ENCODE results near the gene ANKRD13A. TPM values are rescaled to one million over a fixed set of nuclear protein-coding genes. Genes with fewer than 3 reads are reported as not detected.

ANKRD13A gene
- total and polyA plus RNA-seq, 2 experiments from 2014 or later = 5.7 to 25.6 TPM

DNA sequence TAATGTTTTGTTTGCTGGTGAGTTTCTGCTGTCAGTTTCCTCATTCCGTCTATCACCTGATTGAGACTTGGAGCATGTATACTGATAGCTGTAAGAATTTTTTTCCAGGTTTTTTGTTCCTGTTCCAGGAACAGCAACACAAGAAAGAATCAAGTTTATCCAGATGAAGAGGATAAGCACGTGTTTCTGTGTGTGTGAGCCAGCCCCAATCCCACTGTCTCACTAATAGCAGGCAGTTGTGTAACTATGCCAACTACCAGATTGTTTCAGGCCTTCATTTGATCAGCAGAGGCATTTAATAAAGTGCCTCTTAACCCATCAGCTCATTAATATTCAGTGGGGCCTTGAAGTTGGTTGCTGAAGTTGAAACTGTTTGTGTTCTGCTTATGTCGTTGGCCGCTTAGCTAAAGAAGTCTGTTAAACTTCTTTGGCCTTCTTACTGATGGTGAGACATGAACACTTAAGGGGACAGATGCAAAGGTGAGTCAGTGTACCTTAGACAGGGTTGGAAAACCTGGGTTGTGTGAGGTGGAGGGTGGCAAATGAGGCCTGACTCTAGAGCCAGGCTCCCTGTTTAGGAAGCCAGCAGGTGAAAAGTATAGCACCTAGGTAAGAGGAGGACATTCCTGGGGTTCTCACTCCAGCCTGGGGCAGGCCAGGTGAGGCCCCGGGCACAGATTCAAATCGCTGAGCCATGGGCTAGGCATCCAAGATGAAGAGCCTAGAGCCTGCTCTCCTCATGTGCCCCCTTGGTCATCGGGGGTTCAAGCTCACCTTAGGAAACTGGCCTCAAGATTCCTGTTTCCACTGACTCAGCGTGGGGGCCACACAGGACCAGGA lies 3.7 kb downstream of the ANKRD13A start (continued):
- no peak for TF ChIP-seq REST (IDR thresholded peaks at IDR 0.05; ENCODE audit: unreplicated experiment)

DNA sequence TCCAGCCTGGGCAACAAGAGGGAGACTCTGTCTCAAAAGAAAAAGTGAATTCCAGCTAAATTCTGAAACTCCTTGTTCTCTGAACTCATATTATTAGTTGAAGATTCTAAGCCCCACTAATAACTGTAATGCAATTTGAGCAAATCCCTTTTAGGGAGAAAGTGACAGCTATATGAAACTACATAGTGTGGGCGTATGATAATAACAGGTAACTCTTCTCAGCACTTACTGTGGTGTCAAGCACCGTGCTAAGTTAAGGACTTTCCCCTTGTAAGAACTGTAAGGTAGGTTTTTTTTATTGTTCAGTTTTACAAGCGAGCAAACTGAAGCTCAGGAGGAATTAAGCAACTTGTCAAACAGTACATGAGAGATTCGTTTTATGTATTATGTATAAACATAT lies 5.4 kb downstream of the ANKRD13A start:
- TF ChIP-seq CREB1 (CRISPR knock-in tag; IDR thresholded peaks at IDR 0.05; ENCODE audit: low read depth) (no peak), EZH2 (IDR thresholded peaks at IDR 0.05; ENCODE audit: low read depth, unreplicated experiment) (no peak)
- H3K4me2 ChIP-seq = no peak overlapping the region
- H3K4me1 ChIP-seq (ENCODE audit: insufficient read depth) = peaks cover 11% of the 10 kb centered on the region; the same call in 1 of the 2 replicates
- H3K9me3 Mint-ChIP-seq = no peaks in the 10 kb centered on the region
- no peaks in the 10 kb centered on the region; the same call in 1 of the 2 replicates for H4K20me1 ChIP-seq (replicated peaks; ENCODE audit: insufficient read depth)
- H3K36me3 Mint-ChIP-seq (ENCODE audit: low read depth) = no peaks in the 10 kb centered on the region; the same call in 2 of the 3 replicates
- no peak overlapping the region for H3K4me3 Mint-ChIP-seq
- H3K4me3 ChIP-seq = no peak overlapping the region
- no peaks in the 10 kb centered on the region; the same call in 2 of the 3 replicates for H3K4me1 Mint-ChIP-seq
- no peaks in the 10 kb centered on the region; the same call in 1 of the 2 replicates for H3K79me2 ChIP-seq (replicated peaks; ENCODE audit: insufficient read depth)
- no peaks in the 10 kb centered on the region for H3K36me3 ChIP-seq (ENCODE audit: insufficient read depth)
- ATAC-seq (no peak), DNase-seq (ENCODE audit: low spot score) (no peak)
- H3K27me3 Mint-ChIP-seq (ENCODE audit: insufficient read depth, low read depth, poor library complexity) = peaks cover 12% of the 10 kb centered on the region
- H3F3A ChIP-seq (replicated peaks; ENCODE audit: low read depth) = no peaks in the 10 kb centered on the region
- H3K27ac ChIP-seq (ENCODE audit: low read depth) = no peak overlapping the region
- no peak overlapping the region for H2AFZ ChIP-seq
- H3K27me3 ChIP-seq (ENCODE audit: insufficient read depth) = peaks cover 19% of the 10 kb centered on the region
- no peaks in the 10 kb centered on the region for H3K9me2 ChIP-seq (ENCODE audit: insufficient read depth)
- H3K27ac Mint-ChIP-seq = no peak overlapping the region

DNA sequence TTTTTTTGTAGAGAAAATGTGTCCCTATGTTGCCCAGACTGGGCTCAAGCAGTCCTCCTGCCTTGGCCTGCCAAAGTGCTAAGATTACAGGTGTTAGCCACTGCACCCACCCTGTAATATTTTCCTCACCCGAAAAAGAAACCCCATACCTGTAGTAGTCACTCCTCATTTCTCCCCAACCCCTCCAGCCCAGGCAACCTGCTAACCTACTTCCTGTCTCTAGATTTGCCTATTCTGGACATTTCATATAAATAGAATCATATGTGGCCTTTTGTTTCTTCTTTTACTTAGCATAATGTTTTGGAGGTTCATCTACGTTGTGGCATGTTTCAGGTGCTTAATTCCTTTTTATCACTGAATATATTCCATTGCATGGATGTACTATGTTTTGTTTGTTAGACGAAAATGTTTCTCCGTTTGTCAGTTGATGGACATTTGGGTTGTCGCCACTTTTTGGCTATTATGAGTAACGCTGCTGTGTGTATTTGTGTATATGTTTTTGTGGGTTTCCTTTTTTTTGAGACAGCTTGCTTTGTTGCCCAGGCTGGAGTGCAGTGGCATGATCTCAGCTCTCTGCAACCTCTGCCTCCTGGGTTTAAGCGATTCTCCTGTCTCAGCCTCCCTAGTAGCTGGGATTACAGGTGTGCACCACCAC lies 6.2 kb downstream of the ANKRD13A start:
- Histone ChIP-seq H3K27me3 (ENCODE audit: insufficient read depth) (peaks cover 11% of the 10 kb centered on the region), H3K79me2 (replicated peaks; ENCODE audit: insufficient read depth) (peaks cover 6% of the 10 kb centered on the region; the same call in 1 of the 2 replicates), H2AFZ (no peak overlapping the region), H4K20me1 (replicated peaks; ENCODE audit: insufficient read depth) (peaks cover 5% of the 10 kb centered on the region; the same call in 1 of the 2 replicates), H3K4me2 (no peak overlapping the region), H3K27ac (ENCODE audit: low read depth) (no peak overlapping the region), H3K4me3 (no peak overlapping the region), H3K9me2 (ENCODE audit: insufficient read depth) (no peaks in the 10 kb centered on the region), H3K4me1 (ENCODE audit: insufficient read depth) (peaks cover 3% of the 10 kb centered on the region; the same call in 1 of the 2 replicates), H3F3A (replicated peaks; ENCODE audit: low read depth) (no peaks in the 10 kb centered on the region), H3K36me3 (ENCODE audit: insufficient read depth) (no peaks in the 10 kb centered on the region)
- no peak overlapping the region for H3K27ac Mint-ChIP-seq
- ATAC-seq (no peak), DNase-seq (ENCODE audit: low spot score) (no peak)
- peaks cover 6% of the 10 kb centered on the region for H3K27me3 Mint-ChIP-seq (ENCODE audit: insufficient read depth, low read depth, poor library complexity)
- H3K4me1 Mint-ChIP-seq = no peaks in the 10 kb centered on the region
- H3K36me3 Mint-ChIP-seq (ENCODE audit: low read depth) = no peaks in the 10 kb centered on the region; the same call in 2 of the 3 replicates
- H3K4me3 Mint-ChIP-seq = no peak overlapping the region
- H3K9me3 Mint-ChIP-seq = no peaks in the 10 kb centered on the region
- TF ChIP-seq, protein P1, sequence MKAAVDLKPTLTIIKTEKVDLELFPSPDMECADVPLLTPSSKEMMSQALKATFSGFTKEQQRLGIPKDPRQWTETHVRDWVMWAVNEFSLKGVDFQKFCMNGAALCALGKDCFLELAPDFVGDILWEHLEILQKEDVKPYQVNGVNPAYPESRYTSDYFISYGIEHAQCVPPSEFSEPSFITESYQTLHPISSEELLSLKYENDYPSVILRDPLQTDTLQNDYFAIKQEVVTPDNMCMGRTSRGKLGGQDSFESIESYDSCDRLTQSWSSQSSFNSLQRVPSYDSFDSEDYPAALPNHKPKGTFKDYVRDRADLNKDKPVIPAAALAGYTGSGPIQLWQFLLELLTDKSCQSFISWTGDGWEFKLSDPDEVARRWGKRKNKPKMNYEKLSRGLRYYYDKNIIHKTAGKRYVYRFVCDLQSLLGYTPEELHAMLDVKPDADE (IDR thresholded peaks at IDR 0.05) = no peak
- TF ChIP-seq POLR2AphosphoS5 (IDR thresholded peaks at IDR 0.05; ENCODE audit: low read depth) = no peak
- no peak for TF ChIP-seq EZH2 (IDR thresholded peaks at IDR 0.05; ENCODE audit: low read depth, unreplicated experiment)
- no peak for TF ChIP-seq STAT1 (IDR thresholded peaks at IDR 0.05; ENCODE audit: unreplicated experiment)

Data from GM23338 (cell line).